Heart left ventricle (tissue), 16 donors: ENCODE results near the gene SPEF2. TPM values are rescaled to one million over a fixed set of nuclear protein-coding genes. Genes with fewer than 3 reads are reported as not detected.

ENCODE experiments used
- ATAC-seq, 4 donors: fragments of 200-7000 bp; cut with Tn5 transposase; one replicate each; pipeline ENCODE4 v1.9.1; 2020 to 2022; ENCODE audit warnings: moderate library complexity in 4 of 4, mild to moderate bottlenecking in 3 of 4, moderate number of reproducible peaks in 1 of 4
- DNase-seq, 5 donors: peaks; one replicate each; pipeline ENCODE4 v3.0.0-alpha.2; 2020
- H3K27ac ChIP-seq, 12 donors: fragments of 200-600 bp; sonication (generic) in 4 of 12; one replicate each; pipeline versions ENCODE4 v1.5.0 to v1.8.0; 2016 to 2022; ENCODE audit warnings: mild to moderate bottlenecking in 2 of 12
- H3K27me3 ChIP-seq, 9 donors: fragments of 200-600 bp; sonication (generic) in 2 of 9; one replicate each; pipeline versions ENCODE4 v1.5.1 to v1.8.0; 2016 to 2022; ENCODE audit warnings: mild to moderate bottlenecking in 3 of 9
- H3K36me3 ChIP-seq, 9 donors: fragments of 200-600 bp; sonication (generic) in 2 of 9; one replicate each; pipeline versions ENCODE4 v1.5.0 to v1.8.0; 2018 to 2022; ENCODE audit warnings: mild to moderate bottlenecking in 2 of 9
- H3K4me1 ChIP-seq, 12 donors: fragments of 200-600 bp; sonication (generic) in 4 of 12; one replicate each; pipeline versions ENCODE4 v1.5.0 to v1.8.0; 2016 to 2022; ENCODE audit warnings: mild to moderate bottlenecking in 3 of 12
- H3K4me3 ChIP-seq, 12 donors: fragments of 200-600 bp; sonication (generic) in 4 of 12; one replicate each; pipeline versions ENCODE4 v1.5.0 to v1.8.0; 2017 to 2022; ENCODE audit warnings: mild to moderate bottlenecking in 9 of 12, moderate library complexity in 4 of 12
- H3K9me3 ChIP-seq, 12 donors: fragments of 200-600 bp; sonication (generic) in 4 of 12; one replicate each; pipeline versions ENCODE4 v1.5.0 to v1.8.0; 2016 to 2022; ENCODE audit warnings: mild to moderate bottlenecking in 1 of 12
- CTCF ChIP-seq, 12 donors: fragments of 200-600 bp; sonication (generic) in 4 of 12; IDR thresholded peaks; one replicate each; pipeline versions ENCODE4 v1.5.0 to v1.8.0; 2018 to 2022; ENCODE audit warnings: antibody characterized with exemption in 12 of 12, mild to moderate bottlenecking in 5 of 12
- POLR2A ChIP-seq, 2 donors: fragments of 450-650 bp; IDR thresholded peaks; one replicate each; pipeline ENCODE4 v1.6.1; 2017; ENCODE audit warnings: antibody characterized with exemption in 2 of 2, mild to moderate bottlenecking in 2 of 2, moderate library complexity in 2 of 2
- WGBS, 4 donors: extraction: QIAGEN DNeasy Blood & Tissue Kit in 2 of 4; methylation state at CpG; one replicate each; pipeline versions ENCODE4 v1.1.5 to v1.1.7; 2013 to 2018; 5-methylcytosine and 5-hydroxymethylcytosine counted together
- intact Hi-C, 10 donors: fragments of 100-400 bp; cut with DNase I; formaldehyde crosslinking; loops; one replicate each; pipeline versions ENCODE4 v1.11.1 to v1.14.2; 2022
- polyA plus RNA-seq, 2 donors: library from polyadenylated mRNA; stranded (reverse); fragments of 200-250 nt; gene quantifications; one replicate each; pipeline ENCODE4 v1.2.3, GENCODE V29; 2013
- total RNA-seq, 9 donors: library from RNA; depleted of rRNA in 2 of 9; stranded (reverse); fragments of >200 nt in 2 of 9; fragmentation: NEBNext Ultra II Directional in 3 of 9; extraction: Animal tissue kit (Norgen Biotek cat#: 25700) in 3 of 9; gene quantifications; one replicate each; pipeline versions ENCODE4 v1.1.0 to v1.2.4, GENCODE V29; 2016 to 2023
- donor health status: ischemic (EF 13 %, LVEDD 7.1; RV severe dilation, severe dysfunction).
- donor health status: healthy with polysubstance abuse.
- donor health status: DM: no; HTN: yes; CAD: no.
- donor health status: DM: no; HTN: no; CAD: no.
- donor health status: ischemic (EF 25% LVEDD 6.9; RV normal size, moderate dysfunction).
- donor health status: ischemic (EF 25% LVEDD 5.7; RV mildly dilated, moderate dysfunction).
- donor health status: healthy.
- donor health status: DM: yes; HTN: yes; CAD: no.
- donor health status: ischemic (EF 35%, LVEDD 5.7; RV mildly dilated, moderate dysfunction).
- donor health status: nonischemic (EF 11% LVEDD 7.7; RV severe dilation, severe dysfunction).
- donor health status: DM: yes; HTN: yes; CAD: no.
- donor health status: PGD.
- donor health status: ischemic (EF 29% LVEDD 5.4; RV normal size, mild dysfunction).
- donor health status: nonischemic (EF 23%, LVEDD 6.1; RV moderate dilation, normal function).

The SPEF2 gene
- total and polyA plus RNA-seq, 11 donors: 0.46 to 4.1 (median 1.3) TPM

GRCh38 chr5:35677878-35678277, 60.2 kb downstream of the SPEF2 start:
- 85 to 90% (median 88%) methylated on average over 5 of the region's 5 CpGs for WGBS, 4 donors
- no peak overlapping the region for H3K27ac ChIP-seq
- no peak for ATAC-seq
- H3K4me1 ChIP-seq: peaks cover 0 to 11% (median 0%) of the 10 kb centered on the region in 12 donors
- no peak for TF ChIP-seq POLR2A (IDR thresholded peaks at IDR 0.05)
- no peak for TF ChIP-seq CTCF (IDR thresholded peaks at IDR 0.05)
- intact Hi-C loops: no loop called here
- H3K36me3 ChIP-seq: no peaks in the 10 kb centered on the region
- DNase-seq: no peak
- no peaks in the 10 kb centered on the region for H3K27me3 ChIP-seq
- no peak overlapping the region for H3K4me3 ChIP-seq
- H3K9me3 ChIP-seq: no peaks in the 10 kb centered on the region

GRCh38 chr5:35678661-35679060, 61.0 kb downstream of the SPEF2 start:
- ATAC-seq (no peak), DNase-seq (no peak)
- 74 to 88% (median 84%) methylated on average over 3 of the region's 3 CpGs for WGBS, 4 donors
- TF ChIP-seq CTCF (IDR thresholded peaks at IDR 0.05) (no peak), POLR2A (IDR thresholded peaks at IDR 0.05) (no peak)
- intact Hi-C loops: no loop called here
- no peaks in the 10 kb centered on the region for H3K9me3 ChIP-seq
- H3K36me3 ChIP-seq: no peaks in the 10 kb centered on the region
- no peak overlapping the region for H3K4me3 ChIP-seq
- H3K27me3 ChIP-seq: no peaks in the 10 kb centered on the region
- no peak overlapping the region for H3K27ac ChIP-seq
- H3K4me1 ChIP-seq: peaks cover 0 to 6% (median 0%) of the 10 kb centered on the region in 12 donors

GRCh38 chr5:35679357-35679756, 61.7 kb downstream of the SPEF2 start:
- Histone ChIP-seq H3K9me3 (no peaks in the 10 kb centered on the region), H3K27me3 (no peaks in the 10 kb centered on the region), H3K4me3 (no peak overlapping the region), H3K4me1 (peaks cover 0 to 6% (median 0%) of the 10 kb centered on the region in 12 donors), H3K27ac (no peak overlapping the region), H3K36me3 (no peaks in the 10 kb centered on the region)
- DNase-seq (no peak), ATAC-seq (no peak)
- intact Hi-C loops: no loop called here
- no peak for TF ChIP-seq CTCF (IDR thresholded peaks at IDR 0.05)
- WGBS, 4 donors: 85 to 100% (median 92%) methylated on average over 1 of the region's 1 CpG

GRCh38 chr5:35681911-35682310, 64.2 kb downstream of the SPEF2 start:
- WGBS, 4 donors: 56 to 69% (median 65%) methylated on average over 1 of the region's 1 CpG
- intact Hi-C loops: no loop called here
- no peaks in the 10 kb centered on the region for H3K36me3 ChIP-seq
- DNase-seq: no peak
- peaks cover 0 to 11% (median 0%) of the 10 kb centered on the region in 12 donors for H3K4me1 ChIP-seq
- ATAC-seq: no peak
- H3K4me3 ChIP-seq: no peak overlapping the region
- no peaks in the 10 kb centered on the region for H3K9me3 ChIP-seq
- TF ChIP-seq CTCF (IDR thresholded peaks at IDR 0.05) (no peak), POLR2A (IDR thresholded peaks at IDR 0.05) (no peak)
- H3K27ac ChIP-seq: no peak overlapping the region
- H3K27me3 ChIP-seq: no peaks in the 10 kb centered on the region
